Uterus (tissue), 4 donors: ENCODE data around the gene FOXP4. TPM values are rescaled to one million over a fixed set of nuclear protein-coding genes. Genes with fewer than 3 reads are reported as not detected.

Experiments used
- DNase-seq, 2 donors: peaks; one replicate each; pipeline ENCODE4 v3.0.0-alpha.2; 2019 to 2020
- H3K27ac ChIP-seq, 2 donors: fragments of 200-600 bp; sonication (generic); 1 replicate in 1 of 2; 2 replicates in 1 of 2; pipeline ENCODE4 v1.5.1; 2016 to 2018
- H3K27me3 ChIP-seq, 2 donors: fragments of 200-600 bp; sonication (generic); one replicate each; pipeline ENCODE4 v1.5.1; 2018 to 2019; ENCODE audit warnings: control low read depth in 1 of 2
- H3K36me3 ChIP-seq, 2 donors: fragments of 200-600 bp; sonication (generic); one replicate each; pipeline ENCODE4 v1.5.1; 2019; ENCODE audit warnings: control low read depth in 1 of 2
- H3K4me1 ChIP-seq, 2 donors: fragments of 200-600 bp; sonication (generic); one replicate each; pipeline ENCODE4 v1.5.1; 2018 to 2019; ENCODE audit warnings: control low read depth in 1 of 2
- H3K4me3 ChIP-seq, 2 donors: fragments of 200-600 bp; sonication (generic); 1 replicate in 1 of 2; 2 replicates in 1 of 2; pipeline ENCODE4 v1.5.1; 2018 to 2019; ENCODE audit warnings: mild to moderate bottlenecking in 1 of 2
- H3K9me3 ChIP-seq, 2 donors: fragments of 200-600 bp; sonication (generic); one replicate each; pipeline ENCODE4 v1.5.1; 2019; ENCODE audit warnings: control low read depth in 1 of 2
- CTCF ChIP-seq, 4 experiments: fragments of 200-600 bp in 2 of 4; fragments of 450-650 bp in 2 of 4; sonication (generic) in 2 of 4; IDR thresholded peaks; one replicate each; pipeline ENCODE4 v1.5.1; 2016 to 2019; ENCODE audit warnings: antibody characterized with exemption in 4 of 4, mild to moderate bottlenecking in 2 of 4, moderate library complexity in 1 of 4
- POLR2A ChIP-seq, 2 donors: fragments of 450-650 bp; IDR thresholded peaks; one replicate each; pipeline ENCODE4 v1.6.1; 2016; ENCODE audit warnings: antibody characterized with exemption in 2 of 2, mild to moderate bottlenecking in 1 of 2, moderate library complexity in 1 of 2
- intact Hi-C: fragments of 100-400 bp; cut with DNase I; formaldehyde crosslinking; loops from one replicate; pipeline ENCODE4 v1.15.1; 2023; ENCODE audit warnings: low total_unique reads
- total RNA-seq, 4 donors: library from RNA; depleted of rRNA in 3 of 4; stranded (reverse); fragments of >200 nt in 3 of 4; gene quantifications; one replicate each; pipeline versions ENCODE4 v1.1.0 to v1.2.4, GENCODE V29; 2014 to 2023
- donor health status: DM: yes; HTN: yes; CAD: no.

The FOXP4 gene
- total RNA-seq, 4 donors from 2014 or later: 3.8 to 50.1 (median 9.4) TPM

GRCh38 chr6:41549673-41550072 lies 3.5 kb downstream of the FOXP4 start:
- intact Hi-C loops: loop anchor here (5.0 kb wide), 1 partner anchor 42 kb away; no protein-coding TSS in a partner anchor
- H3K27ac ChIP-seq: peak overlapping the region in 1 of 2 donors; percentile 10
- DNase-seq: no peak
- peaks cover 3 to 21% of the 10 kb centered on the region in 2 donors for H3K4me1 ChIP-seq
- TF ChIP-seq CTCF (IDR thresholded peaks at IDR 0.05) (no peak), POLR2A (IDR thresholded peaks at IDR 0.05) (no peak)
- H3K36me3 ChIP-seq: no peaks in the 10 kb centered on the region
- no peak overlapping the region for H3K4me3 ChIP-seq
- H3K27me3 ChIP-seq: no peaks in the 10 kb centered on the region
- no peaks in the 10 kb centered on the region for H3K9me3 ChIP-seq

- no peak for TF ChIP-seq POLR2A (IDR thresholded peaks at IDR 0.05)
- no peak for TF ChIP-seq CTCF (IDR thresholded peaks at IDR 0.05)
- Histone ChIP-seq H3K27ac (peak overlapping the region in 1 of 2 donors; percentile 29), H3K9me3 (no peaks in the 10 kb centered on the region), H3K4me3 (no peak overlapping the region), H3K36me3 (no peaks in the 10 kb centered on the region), H3K27me3 (no peaks in the 10 kb centered on the region), H3K4me1 (peaks cover 3 to 12% of the 10 kb centered on the region in 2 donors)
- DNase-seq: no peak
- intact Hi-C loops: no loop called here
Measured at GRCh38 chr6:41551086-41551700, 5.0 kb downstream of the FOXP4 start.

GRCh38 chr6:41551857-41552256 lies 5.7 kb downstream of the FOXP4 start:
- no peak for DNase-seq
- Histone ChIP-seq H3K36me3 (no peaks in the 10 kb centered on the region), H3K27me3 (no peaks in the 10 kb centered on the region), H3K27ac (no peak overlapping the region), H3K4me1 (peaks cover 3 to 12% of the 10 kb centered on the region in 2 donors), H3K9me3 (no peaks in the 10 kb centered on the region), H3K4me3 (no peak overlapping the region)
- intact Hi-C loops: no loop called here
- no peak for TF ChIP-seq CTCF (IDR thresholded peaks at IDR 0.05)
- TF ChIP-seq POLR2A (IDR thresholded peaks at IDR 0.05): no peak

- no peak for DNase-seq
- intact Hi-C loops: no loop called here
- H3K36me3 ChIP-seq: no peaks in the 10 kb centered on the region
- H3K4me3 ChIP-seq: no peak overlapping the region
- peak overlapping the region in 1 of 2 donors; percentile 5 for H3K27ac ChIP-seq
- H3K9me3 ChIP-seq: no peaks in the 10 kb centered on the region
- H3K27me3 ChIP-seq: no peaks in the 10 kb centered on the region
- TF ChIP-seq CTCF (IDR thresholded peaks at IDR 0.05) (no peak), POLR2A (IDR thresholded peaks at IDR 0.05) (no peak)
- H3K4me1 ChIP-seq: peaks cover 3 to 10% of the 10 kb centered on the region in 2 donors
Measured at GRCh38 chr6:41552723-41553122, 6.5 kb downstream of the FOXP4 start.

GRCh38 chr6:41553405-41553999 lies 7.3 kb downstream of the FOXP4 start:
- Histone ChIP-seq H3K27me3 (no peaks in the 10 kb centered on the region), H3K9me3 (no peaks in the 10 kb centered on the region), H3K27ac (peak overlapping the region; percentile 21 to 40), H3K4me3 (no peak overlapping the region), H3K36me3 (no peaks in the 10 kb centered on the region), H3K4me1 (peaks cover 3 to 4% of the 10 kb centered on the region in 2 donors)
- no peak for DNase-seq
- no peak for TF ChIP-seq CTCF (IDR thresholded peaks at IDR 0.05)
- no peak for TF ChIP-seq POLR2A (IDR thresholded peaks at IDR 0.05)
- intact Hi-C loops: no loop called here
